Brain microvascular endothelial cell (primary cell): ENCODE measurements around the gene KRT35.

ENCODE experiments used
- DNase-seq: peaks from one replicate; pipeline ENCODE4 v3.0.0-alpha.2; 2020
- H3K27ac ChIP-seq: fragments of 250-450 bp; sonication (Bioruptor Pico); 2 replicates; pipeline ENCODE4 v1.5.1; 2020; ENCODE audit warnings: mild to moderate bottlenecking, moderate library complexity
- H3K27me3 ChIP-seq: fragments of 250-450 bp; sonication (Bioruptor Pico); replicated peaks from 2 replicates; pipeline ENCODE4 v1.5.1; 2020; ENCODE audit warnings: mild to moderate bottlenecking
- H3K36me3 ChIP-seq: fragments of 250-450 bp; sonication (Bioruptor Pico); replicated peaks from 2 replicates; pipeline ENCODE4 v1.5.1; 2020; ENCODE audit warnings: mild to moderate bottlenecking
- H3K4me3 ChIP-seq: 2 replicates; pipeline ENCODE4 v1.5.1; 2011; ENCODE audit warnings: low read depth, mild to moderate bottlenecking, control low read depth, low read length, moderate library complexity
- CTCF ChIP-seq: IDR thresholded peaks from 2 replicates; pipeline ENCODE4 v1.5.1; 2011; ENCODE audit warnings: low read depth, mild to moderate bottlenecking, moderate library complexity, low read length, control low read depth, inconsistent platforms; ENCODE audit errors: missing control alignments
- in situ Hi-C: cut with HindIII; loops from 2 replicates; pipeline ENCODE4 v1.10.0; 2017; ENCODE audit warnings: low sequenced_read_pairs, low pct_ligation_motif_present

Gene KRT35

GRCh38 chr17:41489531-41489930 is 8.6 kb upstream of the KRT35 start, which contains the start of gene KRT36:
TSS of gene KRT36 (minus strand) at chr17:41489910. CDS start at chr17:41489864, 46 bp downstream.
- Histone ChIP-seq H3K36me3 (no peaks in the 10 kb centered on the region), H3K27ac (no peak within 1 kb of the TSS), H3K4me3 (no peak within 1 kb of the TSS), H3K27me3 (no peaks in the 10 kb centered on the region)
- no peak for TF ChIP-seq CTCF
- in situ Hi-C loops: no loop called here
- DNase-seq: no peak

- Histone ChIP-seq H3K36me3 (no peaks in the 10 kb centered on the region), H3K27me3 (no peaks in the 10 kb centered on the region), H3K4me3 (no peak overlapping the region), H3K27ac (no peak overlapping the region)
- in situ Hi-C loops: no loop called here
- peak; percentile 66 for TF ChIP-seq CTCF
- no peak for DNase-seq
Measured at GRCh38 chr17:41486809-41487530, 6.0 kb upstream of the KRT35 start.

- in situ Hi-C loops: no loop called here
- no peak overlapping the region for H3K27ac ChIP-seq
- H3K27me3 ChIP-seq: no peaks in the 10 kb centered on the region
- DNase-seq: no peak
- H3K4me3 ChIP-seq: no peak overlapping the region
- no peaks in the 10 kb centered on the region for H3K36me3 ChIP-seq
- no peak for TF ChIP-seq CTCF
Measured at GRCh38 chr17:41486316-41486715, 5.4 kb upstream of the KRT35 start.

GRCh38 chr17:41484920-41485904 is 4.3 kb upstream of the KRT35 start:
- in situ Hi-C loops: no loop called here
- Histone ChIP-seq H3K4me3 (no peak overlapping the region), H3K27ac (no peak overlapping the region), H3K27me3 (no peaks in the 10 kb centered on the region), H3K36me3 (no peaks in the 10 kb centered on the region)
- DNase-seq: no peak
- TF ChIP-seq CTCF: no peak

GRCh38 chr17:41483991-41484826 is 3.3 kb upstream of the KRT35 start:
- H3K27ac ChIP-seq: no peak overlapping the region
- H3K36me3 ChIP-seq: no peaks in the 10 kb centered on the region
- no peaks in the 10 kb centered on the region for H3K27me3 ChIP-seq
- TF ChIP-seq CTCF: no peak
- no peak for DNase-seq
- in situ Hi-C loops: no loop called here
- H3K4me3 ChIP-seq: no peak overlapping the region
